Suprapubic skin (tissue), 4 donors: ENCODE data around the gene TRIM66. TPM values are rescaled to one million over a fixed set of nuclear protein-coding genes. Genes with fewer than 3 reads are reported as not detected.

Source experiments
- DNase-seq, 2 donors: peaks; one replicate each; pipeline ENCODE4 v3.0.0-alpha.2; 2019; ENCODE audit warnings: low spot score in 2 of 2
- H3K27ac ChIP-seq: fragments of 200-600 bp; sonication (generic); one replicate; pipeline ENCODE4 v1.5.1; 2019
- H3K27me3 ChIP-seq: fragments of 200-600 bp; sonication (generic); one replicate; pipeline ENCODE4 v1.5.1; 2019
- H3K36me3 ChIP-seq: fragments of 200-600 bp; sonication (generic); one replicate; pipeline ENCODE4 v1.5.1; 2019
- H3K4me1 ChIP-seq: fragments of 200-600 bp; sonication (generic); one replicate; pipeline ENCODE4 v1.5.1; 2019
- H3K4me3 ChIP-seq: fragments of 200-600 bp; sonication (generic); one replicate; pipeline ENCODE4 v1.5.1; 2019; ENCODE audit warnings: mild to moderate bottlenecking
- H3K9me3 ChIP-seq: fragments of 200-600 bp; sonication (generic); one replicate; pipeline ENCODE4 v1.5.1; 2019
- EP300 ChIP-seq: sonication (generic); formaldehyde crosslinking; IDR thresholded peaks from one replicate; pipeline ENCODE4 v1.6.1; 2017; ENCODE audit warnings: antibody characterized with exemption
- POLR2A ChIP-seq, 2 donors: fragments of 450-650 bp; IDR thresholded peaks; one replicate each; pipeline ENCODE4 v1.6.1; 2017; ENCODE audit warnings: antibody characterized with exemption in 2 of 2, mild to moderate bottlenecking in 2 of 2, moderate library complexity in 2 of 2
- POLR2AphosphoS5 ChIP-seq, 3 donors: sonication (generic); formaldehyde crosslinking; IDR thresholded peaks; one replicate each; pipeline ENCODE4 v1.6.1; 2017; ENCODE audit warnings: antibody characterized with exemption in 3 of 3
- WGBS: methylation state at CpG from one replicate; pipeline ENCODE4 v1.1.5; 2018; 5-methylcytosine and 5-hydroxymethylcytosine counted together
- total RNA-seq, 4 donors: library from RNA; depleted of rRNA; stranded (reverse); fragments of >200 nt; gene quantifications; one replicate each; pipeline ENCODE4 v1.1.0, GENCODE V29; 2016
- TF ChIP-seq, protein P1 (sequence below), 2 donors: fragments of 200-600 bp in 1 of 2; fragments of 450-650 bp in 1 of 2; sonication (generic) in 1 of 2; IDR thresholded peaks; one replicate each; pipeline ENCODE4 v1.5.1; 2016 to 2019; ENCODE audit warnings: antibody characterized with exemption in 2 of 2, mild to moderate bottlenecking in 1 of 2, moderate library complexity in 1 of 2

Gene TRIM66
- total RNA-seq, 4 donors from 2014 or later, result 9.9 to 20.3 (median 11.7) TPM

DNA sequence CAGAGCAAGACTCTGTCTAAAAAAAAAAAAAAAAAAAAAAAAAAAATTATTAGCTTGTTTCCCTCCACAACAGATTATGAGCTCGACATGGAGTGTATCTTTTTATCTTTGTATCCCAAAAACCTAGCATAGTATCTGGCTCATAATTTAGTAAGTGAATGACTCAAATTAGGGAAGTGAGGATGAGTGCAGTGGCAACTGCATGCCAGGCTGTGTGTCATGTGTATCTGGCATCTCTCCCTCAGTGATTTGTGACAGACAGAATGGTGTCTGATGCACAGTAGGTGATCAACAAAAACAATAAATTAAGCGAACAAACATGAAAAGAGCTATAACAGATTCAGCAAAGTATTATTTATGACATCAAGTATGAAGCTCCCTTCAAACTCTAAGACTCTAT lies 95.7 kb downstream of the TRIM66 start:
- Histone ChIP-seq H3K4me1 (no peaks in the 10 kb centered on the region), H3K27me3 (peaks cover 6% of the 10 kb centered on the region), H3K9me3 (no peaks in the 10 kb centered on the region), H3K4me3 (no peak overlapping the region), H3K27ac (no peak overlapping the region), H3K36me3 (no peaks in the 10 kb centered on the region)
- DNase-seq, result no peak
- TF ChIP-seq POLR2AphosphoS5 (IDR thresholded peaks at IDR 0.05), result no peak
- TF ChIP-seq, protein P1, sequence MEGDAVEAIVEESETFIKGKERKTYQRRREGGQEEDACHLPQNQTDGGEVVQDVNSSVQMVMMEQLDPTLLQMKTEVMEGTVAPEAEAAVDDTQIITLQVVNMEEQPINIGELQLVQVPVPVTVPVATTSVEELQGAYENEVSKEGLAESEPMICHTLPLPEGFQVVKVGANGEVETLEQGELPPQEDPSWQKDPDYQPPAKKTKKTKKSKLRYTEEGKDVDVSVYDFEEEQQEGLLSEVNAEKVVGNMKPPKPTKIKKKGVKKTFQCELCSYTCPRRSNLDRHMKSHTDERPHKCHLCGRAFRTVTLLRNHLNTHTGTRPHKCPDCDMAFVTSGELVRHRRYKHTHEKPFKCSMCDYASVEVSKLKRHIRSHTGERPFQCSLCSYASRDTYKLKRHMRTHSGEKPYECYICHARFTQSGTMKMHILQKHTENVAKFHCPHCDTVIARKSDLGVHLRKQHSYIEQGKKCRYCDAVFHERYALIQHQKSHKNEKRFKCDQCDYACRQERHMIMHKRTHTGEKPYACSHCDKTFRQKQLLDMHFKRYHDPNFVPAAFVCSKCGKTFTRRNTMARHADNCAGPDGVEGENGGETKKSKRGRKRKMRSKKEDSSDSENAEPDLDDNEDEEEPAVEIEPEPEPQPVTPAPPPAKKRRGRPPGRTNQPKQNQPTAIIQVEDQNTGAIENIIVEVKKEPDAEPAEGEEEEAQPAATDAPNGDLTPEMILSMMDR (IDR thresholded peaks at IDR 0.05), result no peak
- no peak for TF ChIP-seq POLR2A (IDR thresholded peaks at IDR 0.05)
- no peak for TF ChIP-seq EP300
- 62% methylated on average over 2 of the region's 2 CpGs for WGBS

GRCh38 chr11:8586184-8586583 lies 96.3 kb downstream of the TRIM66 start:
- Histone ChIP-seq H3K27ac (no peak overlapping the region), H3K36me3 (no peaks in the 10 kb centered on the region), H3K4me1 (no peaks in the 10 kb centered on the region), H3K9me3 (no peaks in the 10 kb centered on the region), H3K27me3 (peaks cover 6% of the 10 kb centered on the region), H3K4me3 (no peak overlapping the region)
- WGBS, result 60% methylated on average over 1 of the region's 1 CpG
- no peak for DNase-seq
- TF ChIP-seq, protein P1 (IDR thresholded peaks at IDR 0.05), result no peak
- TF ChIP-seq POLR2AphosphoS5 (IDR thresholded peaks at IDR 0.05), result no peak

DNA sequence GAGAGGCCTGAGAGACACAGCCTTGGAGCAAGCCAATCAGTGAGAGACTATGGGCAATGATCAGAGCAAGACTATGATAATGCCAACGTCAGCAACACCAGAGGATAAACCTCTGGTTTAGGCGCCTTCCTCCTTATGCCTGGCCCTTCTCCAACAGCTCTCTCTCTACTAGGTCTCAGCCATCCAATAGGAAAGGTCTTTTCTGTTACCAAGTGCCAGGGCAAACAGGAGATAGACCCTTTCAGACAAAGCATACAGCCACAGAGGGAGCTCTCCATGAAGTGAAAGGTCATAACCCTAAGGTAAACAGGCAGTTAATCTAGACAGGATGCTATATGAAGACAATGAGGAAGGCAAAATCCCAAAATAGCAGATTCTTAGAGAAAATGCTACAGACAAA lies 98.0 kb downstream of the TRIM66 start:
- no peak for DNase-seq
- Histone ChIP-seq H3K27ac (no peak overlapping the region), H3K4me3 (no peak overlapping the region), H3K27me3 (peaks cover 6% of the 10 kb centered on the region), H3K4me1 (no peaks in the 10 kb centered on the region), H3K36me3 (no peaks in the 10 kb centered on the region), H3K9me3 (no peaks in the 10 kb centered on the region)
- TF ChIP-seq, protein P1 (IDR thresholded peaks at IDR 0.05), result no peak
- no peak for TF ChIP-seq POLR2AphosphoS5 (IDR thresholded peaks at IDR 0.05)
- TF ChIP-seq EP300, result no peak
- 49% methylated on average over 2 of the region's 2 CpGs for WGBS

DNA sequence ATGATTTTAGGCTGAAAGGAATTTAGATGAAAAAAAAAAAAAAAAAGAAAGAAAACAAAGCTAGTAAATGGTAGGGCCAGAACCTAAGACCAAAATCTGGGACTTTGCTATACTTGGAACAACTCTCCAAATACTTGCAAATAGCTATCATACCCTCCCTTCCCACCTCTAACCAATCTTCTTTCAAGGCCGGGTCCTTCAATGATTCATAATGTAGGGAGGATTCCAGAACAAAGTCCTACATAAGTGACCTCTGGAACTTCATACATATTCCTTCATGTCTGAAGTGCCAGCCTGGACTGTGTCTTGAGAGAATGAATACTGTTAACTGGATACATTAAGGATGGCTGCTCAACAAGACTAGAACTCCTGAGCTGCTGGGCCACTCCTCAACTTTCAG lies 98.4 kb downstream of the TRIM66 start:
- H3K27me3 ChIP-seq, result peaks cover 2% of the 10 kb centered on the region
- H3K4me3 ChIP-seq, result no peak overlapping the region
- no peaks in the 10 kb centered on the region for H3K4me1 ChIP-seq
- WGBS, result 78% methylated on average over 1 of the region's 1 CpG
- no peak overlapping the region for H3K27ac ChIP-seq
- H3K36me3 ChIP-seq, result no peaks in the 10 kb centered on the region
- no peak for DNase-seq
- TF ChIP-seq EP300 (no peak), POLR2A (IDR thresholded peaks at IDR 0.05) (no peak), POLR2AphosphoS5 (IDR thresholded peaks at IDR 0.05) (no peak)
- TF ChIP-seq, protein P1 (IDR thresholded peaks at IDR 0.05), result no peak
- H3K9me3 ChIP-seq, result no peaks in the 10 kb centered on the region

DNA sequence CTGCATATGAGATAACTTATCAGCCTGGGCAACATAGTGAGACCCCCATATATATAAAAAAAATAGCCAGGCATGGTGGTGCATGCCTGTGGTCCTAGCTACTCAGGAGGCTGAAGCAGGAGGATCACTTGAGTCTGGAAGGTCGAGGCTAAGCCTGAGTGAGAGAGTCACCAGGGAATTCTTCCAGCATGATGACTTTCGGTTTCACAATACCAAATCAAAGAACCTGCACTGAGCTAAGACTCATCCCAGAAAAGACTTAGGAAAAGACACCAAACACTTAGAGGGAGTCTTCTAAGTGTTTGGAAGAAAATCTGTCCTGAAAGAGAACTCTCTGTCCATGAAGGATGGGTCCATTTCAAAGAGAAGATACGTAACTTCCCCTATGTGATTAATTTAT lies 101.2 kb downstream of the TRIM66 start:
- no peak for DNase-seq
- Histone ChIP-seq H3K9me3 (no peaks in the 10 kb centered on the region), H3K27ac (no peak overlapping the region), H3K4me3 (no peak overlapping the region), H3K36me3 (no peaks in the 10 kb centered on the region), H3K27me3 (no peaks in the 10 kb centered on the region), H3K4me1 (no peaks in the 10 kb centered on the region)
- 74% methylated on average over 3 of the region's 3 CpGs for WGBS
- TF ChIP-seq POLR2A (IDR thresholded peaks at IDR 0.05), result no peak
- TF ChIP-seq POLR2AphosphoS5 (IDR thresholded peaks at IDR 0.05), result no peak
- TF ChIP-seq, protein P1 (IDR thresholded peaks at IDR 0.05), result no peak
- TF ChIP-seq EP300, result no peak
